Hepatocyte (in vitro differentiated cells): ENCODE measurements around the gene MICALL2.

ENCODE experiments used
- CTCF ChIP-seq: fragments of 200-600 bp; sonication (generic); IDR thresholded peaks from 2 replicates; pipeline ENCODE4 v1.5.1; 2016; ENCODE audit warnings: antibody characterized with exemption, mild to moderate bottlenecking; ENCODE audit not compliant: poor library complexity
- EZH2 ChIP-seq: fragments of 200-600 bp; sonication (generic); IDR thresholded peaks from 2 replicates; pipeline ENCODE4 v1.6.1; 2016; ENCODE audit warnings: antibody characterized with exemption, mild to moderate bottlenecking, borderline replicate concordance
- EZH2phosphoT487 ChIP-seq: fragments of 200-600 bp; sonication (generic); IDR thresholded peaks from one replicate; pipeline ENCODE4 v1.6.1; 2018; ENCODE audit warnings: antibody characterized with exemption, mild to moderate bottlenecking, low read depth, moderate library complexity; ENCODE audit not compliant: unreplicated experiment, severe bottlenecking

- TF ChIP-seq CTCF (no peak), EZH2 (no peak), EZH2phosphoT487 (no peak)
Observed at GRCh38 chr7:1442355-1443124, 16.7 kb downstream of the MICALL2 start.
